Endothelial cell of umbilical vein (primary cell): ENCODE data around the gene OAF. TPM values are rescaled to one million over a fixed set of nuclear protein-coding genes. Genes with fewer than 3 reads are reported as not detected.

Experiments used
- BruUV-seq: library from RNA; stranded (reverse); fragments of 400-500 nt; replicated peaks from 2 replicates; lab custom pipeline; 2021; lab: Mats Ljungman, UMichigan
- CTCF ChIA-PET: fragments of 300-600, 350-600 bp; sonication (Branson Sonifier 250); formaldehyde crosslinking; loops from one replicate; lab custom pipeline; 2021; ENCODE audit warnings: antibody characterized with exemption, inconsistent platforms; lab: Charles Lee
- POLR2A ChIA-PET: fragments of 300-600, 350-600 bp; sonication (Branson Sonifier 250); formaldehyde crosslinking; loops from one replicate; lab custom pipeline; 2021; ENCODE audit warnings: antibody characterized with exemption, inconsistent platforms; lab: Charles Lee
- DNase-seq: peaks from one replicate; pipeline ENCODE4 v3.0.0-alpha.2; 2011; ENCODE audit warnings: low read depth, low spot score
- FAIRE-seq: peaks from 2 replicates; lab custom pipeline; 2011; peaks lifted over from hg19 to GRCh38; lab: Jason Lieb, UNC
- H2AFZ ChIP-seq: 2 replicates; pipeline ENCODE4 v1.6.0; 2012; ENCODE audit warnings: low read depth, low read length, control low read depth, inconsistent platforms
- H3K27ac ChIP-seq: 2 replicates; pipeline ENCODE4 v1.5.1; 2011; ENCODE audit warnings: low read depth, mild to moderate bottlenecking, control low read depth, low read length, moderate library complexity; ENCODE audit not compliant: insufficient read depth
- H3K27me3 ChIP-seq, 2 experiments: 2 replicates each; pipeline versions ENCODE4 v1.6.0 to v1.6.1; 2011; ENCODE audit warnings: low read length in 2 of 2, mixed read lengths in 1 of 2; ENCODE audit not compliant: control insufficient read depth in 2 of 2, insufficient read depth in 2 of 2
- H3K36me3 ChIP-seq, 2 experiments: 2 replicates in 1 of 2; 3 replicates in 1 of 2; pipeline ENCODE4 v1.5.1; 2011; ENCODE audit warnings: low read length in 2 of 2, mild to moderate bottlenecking in 1 of 2, moderate library complexity in 1 of 2; ENCODE audit not compliant: control insufficient read depth in 2 of 2, insufficient read depth in 2 of 2; ENCODE audit errors: extremely low read depth in 1 of 2
- H3K4me1 ChIP-seq: 3 replicates; pipeline ENCODE4 v1.5.1; 2011; ENCODE audit warnings: mild to moderate bottlenecking, low read length; ENCODE audit not compliant: control insufficient read depth, insufficient read depth; ENCODE audit errors: extremely low read depth
- H3K4me2 ChIP-seq: 2 replicates; pipeline ENCODE4 v1.6.1; 2011; ENCODE audit warnings: low read length, control low read depth, mixed read lengths; ENCODE audit not compliant: insufficient read depth
- H3K4me3 ChIP-seq, 3 experiments: fragments of 200-600 bp in 1 of 3; sonication (generic), shearing (Covaris generic) in 1 of 3; replicated peaks in 1 of 3; 2 replicates each; pipeline ENCODE4 v1.5.1; 2011 to 2016; ENCODE audit warnings: control low read depth in 3 of 3, low read length in 3 of 3, mild to moderate bottlenecking in 2 of 3, inconsistent platforms in 1 of 3, low read depth in 1 of 3, moderate library complexity in 1 of 3; ENCODE audit not compliant: insufficient read depth in 1 of 3
- H3K79me2 ChIP-seq: 2 replicates; pipeline ENCODE4 v1.6.0; 2012; ENCODE audit warnings: low read length, inconsistent platforms; ENCODE audit not compliant: control insufficient read depth, insufficient read depth
- H3K9ac ChIP-seq: replicated peaks from 2 replicates; pipeline ENCODE3; 2011; ENCODE audit warnings: low read length, control low read depth; ENCODE audit not compliant: insufficient read depth; ENCODE audit errors: extremely low read depth
- H3K9me1 ChIP-seq: replicated peaks from 3 replicates; pipeline ENCODE4 v1.6.0; 2011; ENCODE audit warnings: mild to moderate bottlenecking, low read length; ENCODE audit not compliant: control insufficient read depth, insufficient read depth; ENCODE audit errors: extremely low read depth
- H3K9me3 ChIP-seq: replicated peaks from 2 replicates; pipeline ENCODE4 v1.5.1; 2012; ENCODE audit warnings: low read length, inconsistent platforms; ENCODE audit not compliant: control insufficient read depth, insufficient read depth
- H4K20me1 ChIP-seq: replicated peaks from 2 replicates; pipeline ENCODE3; 2011; ENCODE audit warnings: mild to moderate bottlenecking, low read length; ENCODE audit not compliant: control insufficient read depth, insufficient read depth; ENCODE audit errors: extremely low read depth
- EZH2 ChIP-seq: IDR thresholded peaks from 2 replicates; pipeline ENCODE4 v1.6.1; 2012; ENCODE audit warnings: borderline replicate concordance, low read depth, mild to moderate bottlenecking, moderate library complexity, low read length, inconsistent platforms; ENCODE audit not compliant: severe bottlenecking
- FOS ChIP-seq: IDR thresholded peaks from 2 replicates; pipeline ENCODE4 v1.6.1; 2011; ENCODE audit warnings: mild to moderate bottlenecking, low read length, moderate library complexity, borderline replicate concordance; ENCODE audit not compliant: insufficient read depth
- GATA2 ChIP-seq: IDR thresholded peaks from 2 replicates; pipeline ENCODE4 v1.7.0; 2011; ENCODE audit warnings: low read depth, mild to moderate bottlenecking, moderate library complexity, mixed read lengths, low read length; ENCODE audit not compliant: insufficient read length, insufficient read depth
- JUN ChIP-seq: IDR thresholded peaks from 2 replicates; pipeline ENCODE4 v1.6.1; 2011; ENCODE audit warnings: borderline replicate concordance, low read depth; ENCODE audit not compliant: insufficient read length, insufficient read depth
- MYC ChIP-seq: IDR thresholded peaks from one replicate; pipeline ENCODE4 v1.6.1; 2011; ENCODE audit warnings: mild to moderate bottlenecking, low read depth, low read length
- POLR2A ChIP-seq: IDR thresholded peaks from 2 replicates; pipeline ENCODE4 v1.6.1; 2012; ENCODE audit warnings: low read depth, mild to moderate bottlenecking, control low read depth, low read length
- POLR2AphosphoS5 ChIP-seq: IDR thresholded peaks from 2 replicates; pipeline ENCODE4 v1.6.1; 2012; ENCODE audit warnings: low read depth, mild to moderate bottlenecking, control low read depth, low read length, moderate library complexity; ENCODE audit not compliant: insufficient read depth
- dilution Hi-C: fragments of 300-500 bp; cut with MboI; formaldehyde crosslinking; loops from one replicate; pipeline ENCODE4 v1.15.0; 2019; ENCODE audit warnings: low sequenced_read_pairs; ENCODE audit not compliant: extremely low pct_ligation_motif_present
- intact Hi-C: fragments of 100-400 bp; cut with micrococcal nuclease; formaldehyde crosslinking; loops from one replicate; pipeline ENCODE4 v1.10.0; 2022
- polyA plus RNA-seq, 4 experiments: library from polyadenylated mRNA; depleted of rRNA in 3 of 4; stranded (reverse) in 3 of 4; unstranded in 1 of 4; fragments of >200 nt; gene quantifications; 2 replicates each; pipeline versions ENCODE4 v1.2.1 to v1.2.3, GENCODE V29; 2011 to 2012; ENCODE audit warnings: missing spikeins in 1 of 4
- total RNA-seq: library from RNA; stranded (reverse); gene quantifications from 2 replicates; pipeline ENCODE4 v1.2.3, GENCODE V29; 2021
- TF ChIP-seq, protein P1 (sequence below), 2 donors: IDR thresholded peaks; 1 replicate in 1 of 2; 2 replicates in 1 of 2; pipeline ENCODE4 v1.5.1; 2011; ENCODE audit warnings: low read length in 2 of 2, mild to moderate bottlenecking in 2 of 2, moderate library complexity in 2 of 2, control low read depth in 1 of 2, inconsistent platforms in 1 of 2, low read depth in 1 of 2; ENCODE audit not compliant: insufficient read depth in 1 of 2; ENCODE audit errors: extremely low read depth in 1 of 2
- TF ChIP-seq, protein P2 (sequence below): IDR thresholded peaks from 2 replicates; pipeline ENCODE4 v1.6.1; 2011; ENCODE audit not compliant: insufficient read depth, insufficient read length

OAF gene
- total and polyA plus RNA-seq, 2 donors (not counting 3 experiments of a cell fraction or from before 2014, with no cell fraction given), result 32.1 to 33.8 TPM

DNA sequence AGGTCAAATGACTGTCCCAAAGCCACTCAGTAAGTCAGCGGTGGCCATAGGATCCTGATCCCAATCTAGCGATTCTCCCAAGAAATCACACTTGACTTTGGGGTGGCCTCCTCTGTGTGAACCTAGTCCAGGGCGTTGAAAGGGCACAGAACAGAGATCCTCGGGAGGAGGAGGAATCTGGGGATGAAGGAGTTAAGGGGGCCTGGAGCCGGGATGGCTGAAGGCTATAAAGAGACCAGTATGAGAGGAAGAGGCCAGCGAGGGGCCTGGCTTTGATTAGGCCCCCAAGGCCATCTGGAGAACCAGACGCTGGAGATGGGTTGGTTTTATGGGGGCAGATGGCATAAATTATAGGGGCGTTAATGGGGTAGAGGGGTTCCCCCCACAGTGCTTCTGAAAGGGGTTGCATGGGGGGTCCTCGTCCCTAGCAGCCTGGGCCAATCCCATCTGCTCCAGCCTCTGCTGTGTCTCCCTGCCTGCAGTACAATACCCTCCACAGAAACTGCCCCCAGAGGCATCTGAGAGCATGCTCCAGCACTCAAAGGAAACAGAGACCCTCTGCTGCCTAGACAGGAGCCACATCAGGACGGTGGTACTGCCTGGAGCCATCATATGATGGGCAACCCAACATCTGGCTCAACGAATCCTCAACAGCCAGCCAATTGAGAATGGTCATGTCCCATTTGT lies 37.7 kb upstream of the OAF start:
- FAIRE-seq (no peak), DNase-seq (no peak)
- no peaks in the 10 kb centered on the region for H3K36me3 ChIP-seq
- no peak overlapping the region for H3K27ac ChIP-seq
- H3K27me3 ChIP-seq, result peaks cover 26 to 39% of the 10 kb centered on the region in 2 experiments
- H3K9me3 ChIP-seq, result no peaks in the 10 kb centered on the region
- intact Hi-C loops, result no loop called here
- peaks cover 7% of the 10 kb centered on the region for H3K4me1 ChIP-seq
- TF ChIP-seq GATA2, result no peak
- no peak for TF ChIP-seq JUN
- no peak for TF ChIP-seq MYC
- no peak for TF ChIP-seq FOS
- TF ChIP-seq POLR2AphosphoS5, result no peak
- TF ChIP-seq, protein P1, sequence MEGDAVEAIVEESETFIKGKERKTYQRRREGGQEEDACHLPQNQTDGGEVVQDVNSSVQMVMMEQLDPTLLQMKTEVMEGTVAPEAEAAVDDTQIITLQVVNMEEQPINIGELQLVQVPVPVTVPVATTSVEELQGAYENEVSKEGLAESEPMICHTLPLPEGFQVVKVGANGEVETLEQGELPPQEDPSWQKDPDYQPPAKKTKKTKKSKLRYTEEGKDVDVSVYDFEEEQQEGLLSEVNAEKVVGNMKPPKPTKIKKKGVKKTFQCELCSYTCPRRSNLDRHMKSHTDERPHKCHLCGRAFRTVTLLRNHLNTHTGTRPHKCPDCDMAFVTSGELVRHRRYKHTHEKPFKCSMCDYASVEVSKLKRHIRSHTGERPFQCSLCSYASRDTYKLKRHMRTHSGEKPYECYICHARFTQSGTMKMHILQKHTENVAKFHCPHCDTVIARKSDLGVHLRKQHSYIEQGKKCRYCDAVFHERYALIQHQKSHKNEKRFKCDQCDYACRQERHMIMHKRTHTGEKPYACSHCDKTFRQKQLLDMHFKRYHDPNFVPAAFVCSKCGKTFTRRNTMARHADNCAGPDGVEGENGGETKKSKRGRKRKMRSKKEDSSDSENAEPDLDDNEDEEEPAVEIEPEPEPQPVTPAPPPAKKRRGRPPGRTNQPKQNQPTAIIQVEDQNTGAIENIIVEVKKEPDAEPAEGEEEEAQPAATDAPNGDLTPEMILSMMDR (IDR thresholded peaks at IDR 0.05; ENCODE audit: extremely low read depth in 1 of 2, insufficient read depth in 1 of 2, low read depth in 1 of 2, low read length in 2 of 2), result no peak
- TF ChIP-seq, protein P2, sequence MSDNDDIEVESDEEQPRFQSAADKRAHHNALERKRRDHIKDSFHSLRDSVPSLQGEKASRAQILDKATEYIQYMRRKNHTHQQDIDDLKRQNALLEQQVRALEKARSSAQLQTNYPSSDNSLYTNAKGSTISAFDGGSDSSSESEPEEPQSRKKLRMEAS, result no peak
- no peak for TF ChIP-seq EZH2
- TF ChIP-seq POLR2A, result no peak
- H4K20me1 ChIP-seq, result no peaks in the 10 kb centered on the region
- H3K9me1 ChIP-seq, result no peaks in the 10 kb centered on the region
- BruUV-seq, result no TSS peak
- POLR2A ChIA-PET, result interaction anchor here (1.1 kb wide), 1 partner anchor 56 kb away, joined by 3 read pairs; no protein-coding TSS in a partner anchor
- CTCF ChIA-PET, result interaction anchor here (2.7 to 8.7 kb wide), 4 partner anchors 57 to 130 kb away, joined by 17 to 217 read pairs (median 76); no protein-coding TSS in a partner anchor
- no peak overlapping the region for H2AFZ ChIP-seq
- H3K4me3 ChIP-seq, result no peak overlapping the region
- H3K9ac ChIP-seq, result no peak overlapping the region
- no peak overlapping the region for H3K4me2 ChIP-seq
- dilution Hi-C loops, result no loop called here
- no peaks in the 10 kb centered on the region for H3K79me2 ChIP-seq
